Cardiac fibroblast (primary cell): ENCODE results near the gene RNF187.
A peak's percentile ranks its signal among the peaks of the same experiment; 100 is the strongest.

Experiments used
- DNase-seq, 2 donors: peaks; one replicate each; pipeline versions ENCODE4 v3.0.0 to v3.0.0-alpha.2; 2010; ENCODE audit warnings: low read depth in 2 of 2
- H3K4me3 ChIP-seq, 2 donors: replicated peaks in 1 of 2; 1 replicate in 1 of 2; 2 replicates in 1 of 2; pipeline ENCODE4 v1.5.1; 2011; ENCODE audit warnings: low read depth in 2 of 2, low read length in 2 of 2, mild to moderate bottlenecking in 2 of 2, moderate library complexity in 1 of 2
- TF ChIP-seq, protein P1 (sequence below): IDR thresholded peaks from one replicate; pipeline ENCODE4 v1.5.1; 2011; ENCODE audit warnings: low read depth, mild to moderate bottlenecking, low read length, inconsistent platforms

The RNF187 gene

DNA sequence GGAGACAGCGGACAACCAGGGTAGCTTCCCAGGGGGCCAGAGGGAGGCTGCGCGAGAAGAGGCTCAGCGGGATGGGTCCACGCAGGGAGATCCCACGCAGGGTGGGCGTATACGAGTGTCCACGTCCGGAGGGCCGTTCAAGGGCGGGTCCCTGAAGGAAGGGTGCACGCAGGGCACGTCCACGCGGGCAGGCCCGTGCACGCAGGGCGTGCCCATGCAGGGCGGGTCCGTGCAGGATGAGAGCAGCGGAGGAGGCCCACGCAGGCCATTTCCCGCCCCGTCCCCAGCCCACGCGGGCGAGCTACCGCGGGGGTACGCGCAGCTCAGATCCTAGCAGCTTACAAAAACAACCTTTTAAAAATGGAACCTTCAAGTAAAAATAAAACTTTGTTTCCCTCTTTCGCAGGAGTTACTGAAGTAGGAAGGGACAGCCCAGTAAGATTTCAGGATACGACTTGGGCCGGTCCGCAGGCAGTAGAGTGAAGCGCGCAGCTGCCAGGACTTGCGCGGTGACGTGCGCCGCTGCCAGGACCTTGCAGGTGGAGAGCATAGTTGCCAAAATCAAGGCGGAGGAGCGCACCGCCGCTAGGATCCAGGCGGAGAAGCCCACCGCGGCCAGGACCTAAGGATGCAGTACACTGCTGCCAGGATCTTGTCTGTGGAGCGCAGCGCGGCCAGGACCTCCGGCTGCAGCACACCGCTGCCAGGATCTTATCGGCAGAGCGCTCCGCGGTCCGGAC lies 416 bp upstream of the RNF187 start:
- peak overlapping the region; percentile 84 to 91 for H3K4me3 ChIP-seq
- TF ChIP-seq, protein P1, sequence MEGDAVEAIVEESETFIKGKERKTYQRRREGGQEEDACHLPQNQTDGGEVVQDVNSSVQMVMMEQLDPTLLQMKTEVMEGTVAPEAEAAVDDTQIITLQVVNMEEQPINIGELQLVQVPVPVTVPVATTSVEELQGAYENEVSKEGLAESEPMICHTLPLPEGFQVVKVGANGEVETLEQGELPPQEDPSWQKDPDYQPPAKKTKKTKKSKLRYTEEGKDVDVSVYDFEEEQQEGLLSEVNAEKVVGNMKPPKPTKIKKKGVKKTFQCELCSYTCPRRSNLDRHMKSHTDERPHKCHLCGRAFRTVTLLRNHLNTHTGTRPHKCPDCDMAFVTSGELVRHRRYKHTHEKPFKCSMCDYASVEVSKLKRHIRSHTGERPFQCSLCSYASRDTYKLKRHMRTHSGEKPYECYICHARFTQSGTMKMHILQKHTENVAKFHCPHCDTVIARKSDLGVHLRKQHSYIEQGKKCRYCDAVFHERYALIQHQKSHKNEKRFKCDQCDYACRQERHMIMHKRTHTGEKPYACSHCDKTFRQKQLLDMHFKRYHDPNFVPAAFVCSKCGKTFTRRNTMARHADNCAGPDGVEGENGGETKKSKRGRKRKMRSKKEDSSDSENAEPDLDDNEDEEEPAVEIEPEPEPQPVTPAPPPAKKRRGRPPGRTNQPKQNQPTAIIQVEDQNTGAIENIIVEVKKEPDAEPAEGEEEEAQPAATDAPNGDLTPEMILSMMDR: no peak
- DNase-seq: peak; percentile 92 to 93

DNA sequence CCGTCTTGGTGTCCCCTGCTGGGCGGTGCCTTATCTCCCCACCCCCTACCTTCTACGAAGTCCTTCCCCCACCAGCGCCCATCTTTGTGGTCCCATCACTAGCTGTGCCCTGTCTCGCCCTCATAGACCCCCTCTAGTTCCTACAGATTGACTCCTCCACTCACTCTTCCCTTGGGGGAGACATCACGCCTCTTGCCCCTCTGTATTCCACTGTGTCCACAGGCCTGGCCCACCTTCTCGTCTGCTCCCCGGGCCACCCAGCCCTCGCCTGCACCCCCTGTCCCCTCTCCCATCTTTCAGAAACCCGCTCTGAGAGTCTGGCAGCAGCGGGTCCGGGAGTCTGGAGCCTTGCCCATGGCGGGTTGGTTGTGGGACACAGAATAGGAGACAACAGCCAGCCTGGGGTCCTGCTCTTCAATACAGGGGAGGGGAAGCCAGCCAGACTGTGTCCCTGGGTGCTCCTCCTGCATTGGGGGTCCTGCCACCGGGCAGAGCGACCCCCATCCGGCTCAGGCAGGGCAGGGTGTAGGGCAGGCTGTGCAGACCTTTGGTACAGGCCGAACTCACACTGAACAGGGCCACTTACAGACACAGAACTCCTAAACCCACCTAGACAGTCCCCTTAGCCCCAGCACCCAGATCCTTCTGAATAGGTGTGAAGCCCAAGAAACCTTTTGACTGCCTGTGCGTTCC lies 1.1 kb downstream of the RNF187 start:
- no peak for DNase-seq

DNA sequence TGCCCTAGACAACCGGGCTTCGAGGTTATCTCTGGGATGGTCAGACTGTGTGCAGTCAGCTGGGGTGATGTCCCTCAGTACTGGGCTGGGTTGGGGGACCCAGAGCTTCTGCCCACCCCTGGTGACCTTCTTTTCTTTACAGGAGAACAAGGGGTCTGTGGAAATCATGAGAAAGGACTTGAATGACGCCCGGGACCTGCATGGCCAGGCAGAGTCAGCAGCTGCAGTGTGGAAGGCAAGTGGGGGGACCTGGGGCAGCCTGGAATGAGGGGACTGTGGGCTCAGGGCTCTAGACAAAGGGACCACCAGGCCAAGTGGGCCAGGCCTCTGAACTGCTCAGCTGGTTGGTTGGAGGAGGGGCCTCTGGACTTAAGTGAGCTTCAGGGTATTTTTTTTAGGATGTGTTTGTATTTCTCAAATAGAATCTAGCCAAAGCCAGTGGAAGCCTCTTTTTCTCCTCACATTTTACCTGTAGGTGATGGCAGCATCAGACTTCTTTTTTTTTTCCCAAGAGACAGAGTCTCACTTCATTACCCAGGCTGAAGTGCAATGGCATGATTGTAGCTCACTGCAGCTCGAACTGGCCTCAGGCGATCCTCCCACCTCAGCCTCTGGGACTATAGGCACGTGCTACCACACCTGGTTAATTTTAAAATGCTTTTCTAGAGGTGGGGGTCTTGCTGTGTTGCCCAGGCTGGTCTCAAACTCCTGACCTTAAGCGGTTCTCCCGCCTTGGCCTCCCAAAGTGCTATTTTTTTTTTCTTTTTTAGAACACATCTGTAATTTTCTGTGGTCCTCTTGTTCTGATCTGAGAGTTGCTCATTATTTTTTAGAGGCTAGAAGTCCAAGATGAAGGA lies 1.9 kb downstream of the RNF187 start:
- TF ChIP-seq, protein P1: no peak

More for the DNA sequence above, 1.1 kb downstream of the RNF187 start:
- peak overlapping the region; percentile 76 to 91 for H3K4me3 ChIP-seq
- TF ChIP-seq, protein P1: no peak

DNA sequence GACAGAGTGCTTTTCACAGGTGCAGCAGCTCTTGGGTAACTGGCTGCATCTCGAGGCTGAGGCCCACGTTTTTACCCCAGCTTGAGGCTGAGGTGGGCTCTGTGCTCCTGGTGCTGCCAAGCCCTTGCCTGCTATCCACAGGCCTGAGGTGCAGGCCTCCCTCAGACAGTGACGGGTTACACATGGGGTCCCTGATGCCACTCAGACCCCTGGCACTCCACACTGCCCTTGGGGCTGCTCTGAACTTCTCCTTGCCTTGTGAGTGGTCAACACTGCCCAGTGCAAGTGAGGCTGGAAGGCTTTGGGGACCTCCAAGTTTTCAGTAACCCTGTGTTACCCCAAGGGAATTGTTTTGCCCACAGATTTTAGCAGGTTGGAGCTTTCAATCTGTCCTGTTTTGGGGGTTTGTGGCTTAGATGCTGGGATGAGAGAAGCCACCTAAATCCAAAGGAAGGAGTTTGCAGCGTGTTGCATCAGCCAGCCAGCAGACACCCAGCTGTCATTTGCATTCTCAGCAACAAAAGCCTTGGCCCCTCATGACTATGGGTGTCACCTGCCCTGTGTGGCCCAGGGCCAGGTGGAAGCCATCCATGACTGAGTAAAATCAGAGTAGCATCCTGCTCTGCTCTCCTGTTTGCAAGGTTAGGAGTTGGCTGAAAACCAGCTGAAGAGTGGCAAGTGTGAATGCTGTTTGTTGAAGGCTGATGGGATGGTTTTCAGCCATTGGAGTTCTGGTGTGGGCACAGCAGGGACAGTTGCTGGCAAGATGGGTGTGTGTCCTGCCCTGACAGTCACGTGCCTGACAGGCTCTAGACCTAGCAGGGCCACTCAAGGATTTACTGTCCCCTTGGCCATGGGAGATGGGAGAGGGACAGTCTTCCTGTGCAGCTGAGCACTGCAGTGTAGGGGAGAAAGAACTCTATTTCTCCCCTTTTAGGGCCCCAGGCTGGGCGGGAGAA lies 3.2 kb downstream of the RNF187 start:
- H3K4me3 ChIP-seq: no peak overlapping the region
- TF ChIP-seq, protein P1: no peak
- peak in 1 of 2 donors; percentile 25 for DNase-seq

More for the DNA sequence above, 1.9 kb downstream of the RNF187 start:
- H3K4me3 ChIP-seq: peak overlapping the region; percentile 76 to 91
- no peak for DNase-seq

DNA sequence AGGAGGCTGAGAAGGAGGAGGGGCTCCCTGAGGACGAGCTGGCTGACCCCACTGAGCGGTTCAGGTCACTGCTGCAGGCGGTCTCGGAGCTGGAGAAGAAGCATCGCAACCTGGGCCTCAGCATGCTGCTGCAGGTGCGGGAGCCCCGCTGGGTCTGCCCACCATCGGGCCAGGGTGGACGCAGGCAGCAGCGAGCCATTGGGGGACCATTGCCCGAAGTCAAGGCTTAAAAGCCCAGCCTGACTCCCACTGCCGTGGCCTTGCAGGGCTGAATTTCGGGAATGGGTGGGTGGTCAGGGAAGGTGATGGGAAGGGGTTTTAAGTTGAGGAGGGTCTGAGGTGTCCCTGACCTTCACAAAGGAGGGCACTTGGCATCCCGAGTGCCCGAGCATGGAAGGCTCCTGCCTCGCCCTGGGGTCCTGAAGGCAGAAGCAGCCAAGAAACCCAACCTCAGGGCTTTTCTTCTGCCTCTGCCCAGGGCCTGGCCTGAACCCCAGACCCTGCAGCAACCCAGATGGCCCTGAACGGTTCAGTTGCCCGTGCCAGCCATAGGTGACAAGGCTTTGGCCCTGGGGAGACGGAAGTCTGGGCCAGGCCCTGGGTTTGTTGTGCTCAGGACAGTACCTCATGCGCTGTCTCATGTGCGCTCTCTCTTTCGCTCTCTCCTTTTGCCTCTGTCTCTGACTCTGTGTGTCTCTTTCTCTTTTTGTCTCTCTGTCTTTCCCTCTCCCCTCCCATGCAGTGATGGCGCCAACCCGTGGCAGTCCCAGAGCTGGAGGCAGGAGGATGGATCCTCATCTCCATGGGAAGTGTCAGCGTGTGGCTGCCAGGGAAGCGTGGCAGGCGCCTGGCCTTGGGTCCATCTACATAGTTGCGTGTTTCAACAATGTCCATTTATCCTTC lies 6.2 kb downstream of the RNF187 start:
- no peak for DNase-seq
- no peak overlapping the region for H3K4me3 ChIP-seq
- TF ChIP-seq, protein P1: no peak
